Measurements from ENCODE around the gene FZR1.

The FZR1 gene

DNA sequence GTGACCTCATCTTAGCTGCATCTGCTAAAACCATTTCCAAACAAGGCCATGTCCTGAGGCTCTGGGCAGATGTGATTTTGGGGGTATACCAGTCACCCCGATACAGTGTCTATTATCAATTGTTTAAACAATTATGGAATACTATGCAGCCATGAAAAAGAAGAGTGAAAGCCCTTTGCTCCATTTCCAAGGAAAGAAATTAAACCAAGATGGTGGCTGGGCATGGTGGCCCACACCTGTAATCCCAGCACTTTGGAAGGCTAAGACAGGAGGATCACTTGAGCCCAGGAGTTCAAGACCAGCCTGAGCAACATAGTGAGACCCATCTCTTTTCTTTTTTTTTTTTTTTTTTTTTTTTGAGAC lies 33.6 kb downstream of the FZR1 start:
- Histone ChIP-seq H3K23ac (ENCODE audit: low read depth, low read length, poor library complexity) (peak overlapping the region; percentile 10), H3K9ac (ENCODE audit: low read depth, low read length, poor library complexity) (no peak overlapping the region), H2BK12ac (ENCODE audit: low read length) (no peak overlapping the region), H3K4me3 (ENCODE audit: low read length in 2 of 2) (no peak overlapping the region), H3K4me2 (ENCODE audit: insufficient read depth, low read length, poor library complexity, severe bottlenecking) (no peak overlapping the region), H2BK15ac (ENCODE audit: low read length) (no peak overlapping the region), H3K27me3 (ENCODE audit: control insufficient read depth in 3 of 3, insufficient read depth in 3 of 3, low read depth in 1 of 3, low read length in 3 of 3) (no peaks in the 10 kb centered on the region), H3K79me1 (ENCODE audit: low read depth, low read length) (peaks cover 6% of the 10 kb centered on the region), H2AK5ac (ENCODE audit: low read depth, low read length) (no peak overlapping the region), H2BK120ac (ENCODE audit: low read depth, low read length) (no peak overlapping the region), H2BK5ac (ENCODE audit: low read length) (no peak overlapping the region), H3K18ac (ENCODE audit: low read length) (no peak overlapping the region), H4K91ac (ENCODE audit: low read depth, low read length, poor library complexity) (no peak overlapping the region), H3K4ac (ENCODE audit: low read length) (no peak overlapping the region), H4K8ac (ENCODE audit: low read depth, low read length) (no peak overlapping the region), H3K4me1 (ENCODE audit: control insufficient read depth in 2 of 2, insufficient read depth in 1 of 2, low read depth in 1 of 2, low read length in 2 of 2) (peaks cover 7 to 8% of the 10 kb centered on the region in 2 donors), H3K9me3 (replicated peaks in 1 of 2; ENCODE audit: control insufficient read depth in 2 of 2, insufficient read depth in 1 of 2, low read depth in 1 of 2, low read length in 2 of 2) (no peaks in the 10 kb centered on the region), H3K27ac (replicated peaks; ENCODE audit: low read length) (no peak overlapping the region), H3K14ac (ENCODE audit: low read length) (peak overlapping the region; percentile 56), H3K36me3 (replicated peaks in 1 of 2; ENCODE audit: control insufficient read depth in 2 of 2, insufficient read depth in 2 of 2, low read length in 2 of 2) (peaks cover 17 to 43% of the 10 kb centered on the region in 2 donors), H2AFZ (ENCODE audit: low read length) (no peak overlapping the region)
- no peak for DNase-seq (ENCODE audit: low spot score)
- WGBS, 2 donors (ENCODE audit: extremely low coverage in 2 of 2, insufficient read length in 2 of 2, insufficient replicate concordance in 1 of 2): no CpG with 5 or more reads among the region's 1 CpG

GRCh38 chr19:3543150-3544057 lies 37.3 kb downstream of the FZR1 start:
- H2BK15ac ChIP-seq (ENCODE audit: low read length): no peak overlapping the region
- H2BK120ac ChIP-seq (ENCODE audit: low read depth, low read length): no peak overlapping the region
- H3K4me2 ChIP-seq (ENCODE audit: insufficient read depth, low read length, poor library complexity, severe bottlenecking): no peak overlapping the region
- H2BK5ac ChIP-seq (ENCODE audit: low read length): peak overlapping the region; percentile 53
- no peak overlapping the region for H3K4me3 ChIP-seq (ENCODE audit: low read length in 2 of 2)
- peak overlapping the region; percentile 56 for H2AK5ac ChIP-seq (ENCODE audit: low read depth, low read length)
- H3K9ac ChIP-seq (ENCODE audit: low read depth, low read length, poor library complexity): no peak overlapping the region
- H3K18ac ChIP-seq (ENCODE audit: low read length): peak overlapping the region; percentile 13
- peaks cover 11% of the 10 kb centered on the region for H3K79me1 ChIP-seq (ENCODE audit: low read depth, low read length)
- peak overlapping the region; percentile 71 for H3K14ac ChIP-seq (ENCODE audit: low read length)
- peak overlapping the region; percentile 43 for H4K8ac ChIP-seq (ENCODE audit: low read depth, low read length)
- H3K9me3 ChIP-seq (replicated peaks in 1 of 2; ENCODE audit: control insufficient read depth in 2 of 2, insufficient read depth in 1 of 2, low read depth in 1 of 2, low read length in 2 of 2): no peaks in the 10 kb centered on the region
- no peak overlapping the region for H2AFZ ChIP-seq (ENCODE audit: low read length)
- H3K27ac ChIP-seq (replicated peaks; ENCODE audit: low read length): no peak overlapping the region
- H3K27me3 ChIP-seq (ENCODE audit: control insufficient read depth in 3 of 3, insufficient read depth in 3 of 3, low read depth in 1 of 3, low read length in 3 of 3): no peaks in the 10 kb centered on the region
- H2BK12ac ChIP-seq (ENCODE audit: low read length): peak overlapping the region; percentile 90
- no peak overlapping the region for H3K23ac ChIP-seq (ENCODE audit: low read depth, low read length, poor library complexity)
- DNase-seq (ENCODE audit: low spot score): no peak
- H3K36me3 ChIP-seq (replicated peaks in 1 of 2; ENCODE audit: control insufficient read depth in 2 of 2, insufficient read depth in 2 of 2, low read length in 2 of 2): peaks cover 18 to 35% of the 10 kb centered on the region in 2 donors
- H3K4ac ChIP-seq (ENCODE audit: low read length): no peak overlapping the region
- H4K91ac ChIP-seq (ENCODE audit: low read depth, low read length, poor library complexity): no peak overlapping the region
- H3K4me1 ChIP-seq (ENCODE audit: control insufficient read depth in 2 of 2, insufficient read depth in 1 of 2, low read depth in 1 of 2, low read length in 2 of 2): peaks cover 8 to 9% of the 10 kb centered on the region in 2 donors
- no CpG with 5 or more reads among the region's 47 CpGs for WGBS, 2 donors (ENCODE audit: extremely low coverage in 2 of 2, insufficient read length in 2 of 2, insufficient replicate concordance in 1 of 2)

DNA sequence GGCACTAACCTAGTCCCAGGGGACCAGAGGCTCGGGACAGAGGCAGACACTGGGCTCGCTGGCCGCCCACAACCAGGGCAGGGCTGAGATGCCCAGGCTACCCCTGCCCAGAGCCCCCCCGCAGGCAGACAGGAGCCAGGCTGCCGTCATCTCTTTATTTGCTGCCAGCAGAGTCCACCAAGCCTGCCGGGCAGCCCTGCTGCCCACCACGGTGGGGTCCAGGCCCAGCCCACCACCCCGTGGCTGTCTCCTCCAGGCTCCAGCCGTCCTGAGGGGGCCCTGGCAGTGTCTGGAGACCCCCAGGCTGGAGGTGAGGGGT lies 37.9 kb downstream of the FZR1 start:
- Histone ChIP-seq H3K9me3 (replicated peaks in 1 of 2; ENCODE audit: control insufficient read depth in 2 of 2, insufficient read depth in 1 of 2, low read depth in 1 of 2, low read length in 2 of 2) (no peaks in the 10 kb centered on the region), H3K4ac (ENCODE audit: low read length) (no peak overlapping the region), H3K27ac (replicated peaks; ENCODE audit: low read length) (no peak overlapping the region), H4K8ac (ENCODE audit: low read depth, low read length) (peak overlapping the region; percentile 43), H4K91ac (ENCODE audit: low read depth, low read length, poor library complexity) (no peak overlapping the region), H3K14ac (ENCODE audit: low read length) (no peak overlapping the region), H3K79me1 (ENCODE audit: low read depth, low read length) (peaks cover 11% of the 10 kb centered on the region), H2BK15ac (ENCODE audit: low read length) (no peak overlapping the region), H3K36me3 (replicated peaks in 1 of 2; ENCODE audit: control insufficient read depth in 2 of 2, insufficient read depth in 2 of 2, low read length in 2 of 2) (peaks cover 20 to 33% of the 10 kb centered on the region in 2 donors), H2AK5ac (ENCODE audit: low read depth, low read length) (peak overlapping the region; percentile 56), H3K9ac (ENCODE audit: low read depth, low read length, poor library complexity) (no peak overlapping the region), H3K4me2 (ENCODE audit: insufficient read depth, low read length, poor library complexity, severe bottlenecking) (peak overlapping the region; percentile 11), H2BK12ac (ENCODE audit: low read length) (peak overlapping the region; percentile 90), H3K27me3 (ENCODE audit: control insufficient read depth in 3 of 3, insufficient read depth in 3 of 3, low read depth in 1 of 3, low read length in 3 of 3) (no peaks in the 10 kb centered on the region), H3K4me3 (ENCODE audit: low read length in 2 of 2) (no peak overlapping the region), H3K18ac (ENCODE audit: low read length) (no peak overlapping the region), H3K4me1 (ENCODE audit: control insufficient read depth in 2 of 2, insufficient read depth in 1 of 2, low read depth in 1 of 2, low read length in 2 of 2) (peaks cover 5 to 6% of the 10 kb centered on the region in 2 donors), H2BK5ac (ENCODE audit: low read length) (peak overlapping the region; percentile 53), H3K23ac (ENCODE audit: low read depth, low read length, poor library complexity) (no peak overlapping the region), H2AFZ (ENCODE audit: low read length) (no peak overlapping the region), H2BK120ac (ENCODE audit: low read depth, low read length) (no peak overlapping the region)
- DNase-seq (ENCODE audit: low spot score): no peak
- WGBS, 2 donors (ENCODE audit: extremely low coverage in 2 of 2, insufficient read length in 2 of 2, insufficient replicate concordance in 1 of 2): no CpG with 5 or more reads among the region's 9 CpGs

DNA sequence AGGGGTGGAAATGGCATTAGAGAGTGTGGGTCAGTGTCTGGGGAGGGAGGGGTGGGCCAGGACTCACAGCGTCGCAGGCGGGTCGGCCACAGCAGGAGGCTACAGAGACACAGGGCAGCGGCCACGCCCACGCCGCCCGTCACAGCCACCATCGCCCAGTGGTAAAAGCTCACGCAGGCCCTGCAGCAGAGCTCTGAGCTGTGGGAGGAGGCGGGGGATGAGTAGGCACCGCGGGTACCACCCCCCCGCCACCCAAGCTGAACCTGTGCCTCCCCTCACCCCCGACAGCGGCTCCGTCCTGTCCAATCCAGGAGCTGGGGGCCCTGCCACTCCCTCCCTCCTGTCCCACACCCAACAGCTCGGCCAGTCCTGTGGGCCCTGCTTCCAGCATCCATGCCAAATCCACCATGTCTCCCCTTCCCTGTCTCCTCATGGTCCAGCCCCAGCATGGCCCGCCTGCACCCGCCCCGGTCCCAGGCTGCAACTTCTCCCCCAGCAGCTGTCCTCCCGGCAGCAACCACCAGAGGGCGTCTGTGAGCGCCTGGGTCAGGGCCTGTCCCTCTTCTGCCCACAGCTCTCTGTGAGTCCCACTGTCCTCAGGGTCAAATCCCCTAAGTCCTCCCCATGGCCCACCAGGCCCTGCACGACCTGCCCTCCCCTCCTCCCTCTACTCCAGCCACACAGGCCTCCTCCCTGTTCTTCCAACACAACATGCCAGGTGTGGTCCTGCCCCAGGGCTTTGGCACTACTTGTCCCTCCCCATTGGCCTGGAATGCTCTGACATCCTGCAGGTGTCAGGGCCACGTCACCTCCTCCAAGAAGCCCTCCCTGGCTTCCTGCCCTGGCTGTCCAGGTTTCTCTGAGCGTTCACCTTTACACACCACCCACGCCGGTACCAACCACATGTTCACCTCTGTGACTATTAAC lies 38.9 kb downstream of the FZR1 start:
- Histone ChIP-seq H3K4ac (ENCODE audit: low read length) (no peak overlapping the region), H3K9ac (ENCODE audit: low read depth, low read length, poor library complexity) (peak overlapping the region; percentile 80), H2BK15ac (ENCODE audit: low read length) (no peak overlapping the region), H2BK120ac (ENCODE audit: low read depth, low read length) (no peak overlapping the region), H2BK12ac (ENCODE audit: low read length) (peak overlapping the region; percentile 75), H3K79me1 (ENCODE audit: low read depth, low read length) (peaks cover 10% of the 10 kb centered on the region), H3K27ac (replicated peaks; ENCODE audit: low read length) (no peak overlapping the region), H2AFZ (ENCODE audit: low read length) (no peak overlapping the region), H2AK5ac (ENCODE audit: low read depth, low read length) (peak overlapping the region; percentile 70), H4K91ac (ENCODE audit: low read depth, low read length, poor library complexity) (no peak overlapping the region), H3K4me1 (ENCODE audit: control insufficient read depth in 2 of 2, insufficient read depth in 1 of 2, low read depth in 1 of 2, low read length in 2 of 2) (peaks cover 0 to 3% of the 10 kb centered on the region in 2 donors), H3K23ac (ENCODE audit: low read depth, low read length, poor library complexity) (peak overlapping the region; percentile 89), H3K4me2 (ENCODE audit: insufficient read depth, low read length, poor library complexity, severe bottlenecking) (no peak overlapping the region), H3K9me3 (replicated peaks in 1 of 2; ENCODE audit: control insufficient read depth in 2 of 2, insufficient read depth in 1 of 2, low read depth in 1 of 2, low read length in 2 of 2) (no peaks in the 10 kb centered on the region), H2BK5ac (ENCODE audit: low read length) (no peak overlapping the region), H3K4me3 (ENCODE audit: low read length in 2 of 2) (peak overlapping the region in 1 of 2 donors; percentile 10), H3K36me3 (replicated peaks in 1 of 2; ENCODE audit: control insufficient read depth in 2 of 2, insufficient read depth in 2 of 2, low read length in 2 of 2) (peaks cover 18 to 25% of the 10 kb centered on the region in 2 donors), H3K27me3 (ENCODE audit: control insufficient read depth in 3 of 3, insufficient read depth in 3 of 3, low read depth in 1 of 3, low read length in 3 of 3) (no peaks in the 10 kb centered on the region), H3K14ac (ENCODE audit: low read length) (no peak overlapping the region), H4K8ac (ENCODE audit: low read depth, low read length) (no peak overlapping the region), H3K18ac (ENCODE audit: low read length) (peak overlapping the region; percentile 70)
- WGBS, 2 donors (ENCODE audit: extremely low coverage in 2 of 2, insufficient read length in 2 of 2, insufficient replicate concordance in 1 of 2): no CpG with 5 or more reads among the region's 30 CpGs
- DNase-seq (ENCODE audit: low spot score): peak; percentile 55
